SK-N-MC (cell line): Measurements from ENCODE around the gene CADPS.

Experiments used
- EZH2 ChIP-seq: fragments of 200-600 bp; sonication (generic); IDR thresholded peaks from one replicate; pipeline ENCODE4 v1.6.1; 2017; ENCODE audit warnings: antibody characterized with exemption
- POLR2AphosphoS5 ChIP-seq: IDR thresholded peaks from 2 replicates; pipeline ENCODE4 v1.6.1; 2012; ENCODE audit warnings: mild to moderate bottlenecking, low read depth, low read length, borderline replicate concordance

GRCh38 chr3:62571916-62572315, 303.3 kb downstream of the CADPS start:
- TF ChIP-seq POLR2AphosphoS5, result no peak
- no peak for TF ChIP-seq EZH2
